Measurements from ENCODE around the gene CTNS.

Gene CTNS

GRCh38 chr17:3659541-3660111 is 23.1 kb downstream of the CTNS start:
- DNase-seq (ENCODE audit: low spot score) = peak; percentile 25

- DNase-seq (ENCODE audit: low spot score) = no peak
Observed at GRCh38 chr17:3660311-3660891, 23.8 kb downstream of the CTNS start.

- DNase-seq (ENCODE audit: low spot score) = no peak
Observed at GRCh38 chr17:3663102-3664011, 26.8 kb downstream of the CTNS start.

DNA sequence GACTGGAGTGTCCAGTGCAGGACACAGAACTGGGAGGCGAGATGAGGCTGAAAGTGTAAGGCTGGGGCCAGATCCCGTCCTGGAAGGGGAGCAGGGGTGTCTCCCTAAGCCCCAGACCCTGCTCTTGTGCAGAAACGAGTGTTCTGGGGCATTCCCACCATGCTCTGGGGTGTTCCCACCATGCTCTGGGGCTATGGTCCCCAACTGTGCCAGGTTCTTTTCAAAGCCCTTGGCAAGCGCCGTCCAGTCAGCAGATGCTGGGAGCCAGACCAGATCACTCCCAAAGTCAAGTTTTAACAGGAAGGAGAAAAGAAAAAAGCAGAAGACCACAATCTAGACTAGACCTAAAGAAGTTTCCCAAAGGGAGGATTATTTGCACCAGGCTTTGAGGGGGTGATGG is 29.3 kb downstream of the CTNS start:
- DNase-seq (ENCODE audit: low spot score) = no peak

GRCh38 chr17:3666516-3666915 is 30.0 kb downstream of the CTNS start:
- DNase-seq (ENCODE audit: low spot score) = no peak

DNA sequence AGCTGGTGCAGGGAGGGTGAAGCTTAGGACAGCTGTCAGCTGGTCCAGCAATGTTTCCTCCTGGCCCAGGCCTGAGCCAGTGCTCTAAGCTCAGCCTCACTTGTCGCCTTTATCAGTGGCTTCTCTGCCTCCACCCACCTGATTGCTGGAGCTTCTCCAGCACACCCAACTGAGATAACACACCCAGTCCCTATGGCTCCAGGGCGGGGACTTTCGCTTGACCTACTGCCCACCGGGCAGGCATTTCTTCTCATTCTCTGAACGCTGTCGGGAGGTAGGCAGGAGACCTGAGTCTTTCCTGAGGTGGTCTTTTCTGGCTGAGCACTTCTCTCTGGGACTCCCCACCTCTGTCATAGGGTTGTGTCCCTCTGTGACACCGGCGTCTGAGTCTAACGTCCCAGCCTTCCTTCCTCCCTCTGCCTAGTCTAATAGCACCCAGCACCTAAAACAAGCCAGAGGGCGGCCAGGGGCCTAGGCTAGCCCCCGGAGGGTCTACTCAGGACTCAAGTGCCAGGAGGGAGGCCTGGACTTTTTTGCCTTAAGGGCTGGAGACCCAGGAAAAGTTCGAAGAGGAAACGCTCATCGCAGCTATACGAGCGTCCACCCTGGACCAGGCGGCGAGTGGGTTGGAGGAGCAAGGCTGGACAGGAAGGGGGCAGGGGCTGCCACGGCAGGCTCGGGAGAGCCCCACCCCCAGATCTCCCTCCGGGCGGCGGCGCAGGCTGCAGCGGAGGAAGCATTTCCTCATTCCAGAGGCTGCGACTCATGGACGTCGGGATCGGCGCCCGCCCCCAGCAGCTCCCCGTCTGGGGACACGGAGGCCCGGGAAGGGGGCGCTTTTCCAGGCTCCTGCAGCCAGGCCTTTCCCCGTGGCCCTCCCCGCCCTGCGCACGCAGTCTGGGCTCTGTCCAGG is 31.1 kb downstream of the CTNS start:
- peak; percentile 86 for DNase-seq (ENCODE audit: low spot score)

GRCh38 chr17:3668279-3669084 is 31.9 kb downstream of the CTNS start, which contains the start of the genes EMC6 and TAX1BP3:
TSS of gene EMC6 (plus strand) at chr17:3668812. CDS start at chr17:3669147, 335 bp downstream.
TSS of gene TAX1BP3 (minus strand) at chr17:3668578. CDS start at chr17:3668526, 52 bp downstream.
- peak; percentile 96 for DNase-seq (ENCODE audit: low spot score)

DNA sequence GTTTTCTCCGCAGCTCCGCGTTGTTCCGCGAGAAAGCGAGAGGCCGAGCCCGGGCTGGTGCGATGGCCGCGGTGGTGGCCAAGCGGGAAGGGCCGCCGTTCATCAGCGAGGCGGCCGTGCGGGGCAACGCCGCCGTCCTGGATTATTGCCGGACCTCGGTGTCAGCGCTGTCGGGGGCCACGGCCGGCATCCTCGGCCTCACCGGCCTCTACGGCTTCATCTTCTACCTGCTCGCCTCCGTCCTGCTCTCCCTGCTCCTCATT is 32.5 kb downstream of the CTNS start:
- no peak for DNase-seq (ENCODE audit: low spot score)

DNA sequence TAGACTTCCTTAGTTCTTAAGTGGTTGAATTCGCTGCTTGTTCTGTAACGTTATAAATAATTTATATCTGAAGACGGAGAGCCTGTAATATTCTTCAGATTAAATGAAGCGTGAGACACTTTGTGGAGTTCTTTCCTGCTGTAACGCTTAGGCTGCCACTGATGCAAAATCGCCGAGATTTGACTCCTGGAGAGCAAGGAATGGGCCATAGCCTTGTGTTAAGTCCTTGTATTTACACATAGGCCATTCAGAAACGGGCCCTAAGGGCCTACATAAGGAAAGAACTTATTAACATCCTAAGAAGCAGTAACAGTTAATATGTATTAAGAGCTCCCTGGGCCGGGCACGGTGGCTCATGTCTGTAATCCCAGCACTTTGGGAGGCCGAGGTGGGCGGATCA is 33.0 kb downstream of the CTNS start:
- no peak for DNase-seq (ENCODE audit: low spot score)

- DNase-seq (ENCODE audit: low spot score) = no peak
Observed at GRCh38 chr17:3672571-3672970, 36.0 kb downstream of the CTNS start.

DNA sequence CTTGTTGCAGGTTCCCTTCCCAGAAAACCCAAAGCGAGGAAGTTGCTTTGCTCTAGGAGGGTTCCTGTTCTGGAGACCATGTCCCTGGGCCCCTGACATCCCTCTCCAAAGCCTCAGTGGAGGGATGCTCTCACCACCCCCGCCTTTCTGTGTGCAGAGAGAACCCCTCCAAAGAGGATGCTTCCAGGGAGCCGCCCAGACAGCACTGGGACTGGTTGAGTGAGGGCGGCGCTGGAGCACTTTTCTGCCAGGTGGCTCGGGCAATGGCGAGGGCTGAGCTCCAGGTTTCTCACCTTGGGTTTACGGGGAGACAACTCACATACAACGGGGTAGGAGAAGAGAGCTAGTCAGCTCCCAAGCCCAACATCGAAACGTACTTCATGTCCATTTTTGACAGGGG is 39.3 kb downstream of the CTNS start:
- no peak for DNase-seq (ENCODE audit: low spot score)

DNA sequence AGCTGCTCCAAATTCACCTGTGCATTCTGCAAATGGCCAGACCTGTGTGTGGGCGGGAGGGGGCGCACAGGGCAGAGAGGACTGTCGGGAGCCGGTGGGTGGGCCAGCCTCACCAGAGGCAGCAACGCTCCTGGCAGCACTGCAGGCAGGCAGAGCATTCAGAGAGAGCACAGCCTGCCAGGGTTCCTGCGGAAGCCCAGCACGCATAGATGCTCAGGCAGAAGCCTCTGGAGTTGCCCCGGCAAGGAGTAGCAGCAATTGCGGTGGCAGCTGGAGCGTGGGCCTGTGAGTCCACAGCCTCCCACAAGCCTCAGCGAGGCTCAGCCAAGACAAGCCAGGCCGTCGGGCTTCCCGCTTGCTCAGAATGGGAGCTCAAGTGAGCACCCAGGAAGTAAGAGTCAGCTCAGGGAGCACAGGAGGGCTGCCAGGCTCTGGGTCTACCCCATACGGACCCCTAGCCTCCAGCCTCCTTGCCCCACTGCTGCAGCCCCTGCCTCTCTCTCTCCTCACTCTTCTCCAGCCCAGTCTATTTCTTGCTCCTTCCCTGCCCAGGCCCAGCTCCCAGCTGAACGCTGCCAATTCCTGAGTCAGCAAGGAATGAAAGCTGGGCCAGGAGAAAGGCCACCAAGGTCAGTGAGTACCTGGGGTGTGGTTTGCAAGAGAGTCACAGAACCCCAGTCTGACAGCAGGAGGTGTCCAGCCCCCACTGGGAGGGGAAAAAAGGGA is 41.7 kb downstream of the CTNS start:
- no peak for DNase-seq (ENCODE audit: low spot score)

DNA sequence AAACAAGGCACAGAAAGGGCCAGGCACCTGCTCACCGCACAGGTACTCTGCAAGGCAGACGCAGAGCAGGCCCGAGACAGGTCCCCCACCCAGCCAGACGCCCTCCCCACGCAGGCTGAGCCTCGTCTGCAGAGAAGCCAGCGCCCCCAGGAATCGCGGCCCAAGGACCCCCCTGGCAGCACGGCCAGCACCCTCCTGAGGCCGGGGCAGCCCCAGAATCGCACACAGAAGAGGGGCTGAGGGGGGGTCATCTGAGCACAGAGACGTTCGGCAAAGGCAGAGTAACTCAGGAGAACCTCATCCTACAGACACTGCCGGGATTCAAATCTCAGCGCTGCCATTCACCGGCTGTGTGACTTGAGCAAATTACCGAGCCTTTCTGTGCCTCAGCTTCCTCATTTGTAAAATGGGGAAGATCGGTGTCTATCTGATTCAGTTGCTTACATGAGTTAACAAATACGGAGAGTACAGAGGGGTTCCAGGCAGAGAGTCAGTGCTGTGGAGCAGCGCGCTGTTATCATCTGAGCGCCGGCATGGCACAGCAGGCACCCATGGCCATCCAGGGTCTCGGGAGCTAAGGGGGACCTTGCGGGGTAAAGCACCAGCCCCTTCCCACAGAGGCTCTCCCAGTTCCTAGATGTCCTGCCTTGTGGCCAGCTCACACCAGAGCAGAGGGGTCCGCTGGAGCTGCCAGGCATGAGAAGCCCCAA is 42.4 kb downstream of the CTNS start:
- DNase-seq (ENCODE audit: low spot score) = no peak

GRCh38 chr17:3679531-3680126 is 43.1 kb downstream of the CTNS start:
- no peak for DNase-seq (ENCODE audit: low spot score)

- no peak for DNase-seq (ENCODE audit: low spot score)
Observed at GRCh38 chr17:3681057-3681456, 44.5 kb downstream of the CTNS start.

- no peak for DNase-seq (ENCODE audit: low spot score)
Observed at GRCh38 chr17:3681565-3681964, 45.0 kb downstream of the CTNS start.

- DNase-seq (ENCODE audit: low spot score) = no peak
Observed at GRCh38 chr17:3682033-3682432, 45.5 kb downstream of the CTNS start.

GRCh38 chr17:3683054-3683511 is 46.5 kb downstream of the CTNS start:
- DNase-seq (ENCODE audit: low spot score) = peak; percentile 86

DNA sequence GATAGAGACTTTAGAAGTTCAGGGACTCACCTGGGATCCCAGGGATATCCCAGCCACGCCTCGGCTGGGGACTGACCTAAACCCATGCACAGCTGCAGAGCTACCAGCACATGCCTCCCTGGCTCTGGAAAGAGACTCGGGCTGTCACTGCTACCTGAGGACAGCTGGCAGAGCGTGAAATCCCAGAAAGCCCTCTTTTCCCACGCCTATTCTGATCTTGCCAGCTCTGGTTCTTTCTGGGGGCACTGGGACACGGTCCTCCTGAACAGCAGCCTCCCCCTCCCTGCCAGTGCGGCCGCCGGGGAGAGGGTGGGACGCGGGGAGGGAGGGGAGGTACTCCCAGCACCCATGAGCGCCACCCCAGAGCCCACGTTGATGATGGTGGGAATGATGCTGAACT is 48.6 kb downstream of the CTNS start:
- DNase-seq (ENCODE audit: low spot score) = no peak
